Panc1 (cell line): ENCODE data around the gene SP6. TPM values are rescaled to one million over a fixed set of nuclear protein-coding genes. Genes with fewer than 3 reads are reported as not detected.
A peak's percentile ranks its signal among the peaks of the same experiment; 100 is the strongest.

Experiments
- ATAC-seq: fragments of 200-7000 bp; cut with Tn5 transposase; 2 replicates; pipeline ENCODE4 v1.9.1; 2020; ENCODE audit warnings: mild to moderate bottlenecking, moderate library complexity
- BruUV-seq: library from RNA; stranded (reverse); fragments of 400-500 nt; replicated peaks from 2 replicates; lab custom pipeline; 2021; lab: Mats Ljungman, UMichigan
- CTCF ChIA-PET: fragments of 300-600 bp; sonication (Branson Sonifier 250); formaldehyde crosslinking; loops from one replicate; lab custom pipeline; 2022; ENCODE audit warnings: antibody characterized with exemption; lab: Charles Lee
- POLR2A ChIA-PET: fragments of 300-600 bp; sonication (Branson Sonifier 250); formaldehyde crosslinking; loops from one replicate; lab custom pipeline; 2022; ENCODE audit warnings: antibody characterized with exemption; lab: Charles Lee
- DNase-seq: peaks from one replicate; pipeline ENCODE4 v3.0.0-alpha.2; 2010; ENCODE audit warnings: low read depth, low spot score
- H3K27ac ChIP-seq: 2 replicates; pipeline ENCODE4 v1.5.1; 2011; ENCODE audit warnings: mild to moderate bottlenecking, low read length, inconsistent platforms
- H3K27me3 ChIP-seq: fragments of 200-500 bp; sonication (Bioruptor generic); 2 replicates; pipeline ENCODE4 v1.6.0; 2014; ENCODE audit warnings: low read length, inconsistent platforms; ENCODE audit not compliant: control insufficient read depth, insufficient read depth
- H3K36me3 ChIP-seq: fragments of 200-500 bp; sonication (Bioruptor generic); 2 replicates; pipeline ENCODE4 v1.5.1; 2014; ENCODE audit warnings: inconsistent platforms, mild to moderate bottlenecking, low read length, moderate library complexity; ENCODE audit not compliant: control insufficient read depth, insufficient read depth
- H3K4me1 ChIP-seq: 2 replicates; pipeline ENCODE4 v1.5.1; 2011; ENCODE audit warnings: inconsistent platforms, mild to moderate bottlenecking, low read length, moderate library complexity; ENCODE audit not compliant: control insufficient read depth, insufficient read depth
- H3K4me3 ChIP-seq, 2 experiments: 2 replicates each; pipeline ENCODE4 v1.5.1; 2011 to 2012; ENCODE audit warnings: low read depth in 2 of 2, low read length in 2 of 2, mild to moderate bottlenecking in 2 of 2, inconsistent platforms in 1 of 2, moderate library complexity in 1 of 2
- H3K9me3 ChIP-seq: fragments of 200-500 bp; sonication (Bioruptor generic); 2 replicates; pipeline ENCODE4 v1.5.1; 2014; ENCODE audit warnings: low read depth, mild to moderate bottlenecking, inconsistent platforms, low read length, moderate library complexity; ENCODE audit not compliant: control insufficient read depth, insufficient read depth
- POLR2AphosphoS5 ChIP-seq: IDR thresholded peaks from 2 replicates; pipeline ENCODE4 v1.6.1; 2012; ENCODE audit warnings: mild to moderate bottlenecking, low read depth, low read length, moderate library complexity
- REST ChIP-seq, 2 experiments: IDR thresholded peaks; 2 replicates each; pipeline ENCODE4 v1.6.1; 2011 to 2012; ENCODE audit warnings: low read depth in 2 of 2, control low read depth in 1 of 2, low read length in 1 of 2, mild to moderate bottlenecking in 1 of 2, moderate library complexity in 1 of 2; ENCODE audit not compliant: insufficient read depth in 1 of 2
- SIN3A ChIP-seq: IDR thresholded peaks from 2 replicates; pipeline ENCODE4 v1.6.1; 2012; ENCODE audit warnings: low read depth, mild to moderate bottlenecking, low read length, moderate library complexity, borderline replicate concordance; ENCODE audit not compliant: insufficient read depth
- TCF7L2 ChIP-seq: IDR thresholded peaks from 2 replicates; pipeline ENCODE4 v1.6.1; 2011; ENCODE audit warnings: mild to moderate bottlenecking, low read depth, low read length, inconsistent platforms
- in situ Hi-C: cut with HindIII; loops from 2 replicates; pipeline ENCODE4 v1.10.0; 2016; ENCODE audit warnings: low sequenced_read_pairs, low pct_unique_long_range_greater_than_20kb
- intact Hi-C: fragments of 100-400 bp; cut with micrococcal nuclease; formaldehyde crosslinking; loops from one replicate; pipeline ENCODE4 v1.10.0; 2022; ENCODE audit not compliant: unreplicated experiment
- total RNA-seq: library from RNA; stranded (reverse); gene quantifications from one replicate; pipeline ENCODE4 v1.2.1, GENCODE V29; 2021; ENCODE audit not compliant: unreplicated experiment
- TF ChIP-seq, protein P1 (sequence below): fragments of 450-650 bp; IDR thresholded peaks from 2 replicates; pipeline ENCODE4 v1.5.1; 2017; ENCODE audit warnings: mild to moderate bottlenecking

SP6 gene
- total RNA-seq, 1 experiment from 2014 or later, result 4.0 TPM

GRCh38 chr17:47821031-47821423 is 29.9 kb downstream of the SP6 start:
- in situ Hi-C loops, result no loop called here
- Histone ChIP-seq H3K4me1 (peaks cover 17% of the 10 kb centered on the region), H3K4me3 (peak overlapping the region; percentile 54 to 66), H3K9me3 (no peaks in the 10 kb centered on the region), H3K27me3 (no peaks in the 10 kb centered on the region), H3K36me3 (peaks cover 4% of the 10 kb centered on the region; the same call in 1 of the 2 replicates), H3K27ac (peak overlapping the region; percentile 57; the same call in 1 of the 2 replicates)
- DNase-seq, result no peak
- no TSS peak for BruUV-seq
- ATAC-seq, result no peak
- intact Hi-C loops, result no loop called here
- CTCF ChIA-PET, result interaction anchor here (0.7 kb wide), 1 partner anchor 9 kb away, joined by 3 read pairs; no protein-coding TSS in a partner anchor
- POLR2A ChIA-PET, result no interaction called here
- TF ChIP-seq TCF7L2 (no peak), REST (IDR thresholded peaks at IDR 0.05; ENCODE audit: insufficient read depth in 1 of 2, low read depth in 2 of 2, low read length in 1 of 2) (no peak), POLR2AphosphoS5 (no peak), SIN3A (no peak)
- TF ChIP-seq, protein P1, sequence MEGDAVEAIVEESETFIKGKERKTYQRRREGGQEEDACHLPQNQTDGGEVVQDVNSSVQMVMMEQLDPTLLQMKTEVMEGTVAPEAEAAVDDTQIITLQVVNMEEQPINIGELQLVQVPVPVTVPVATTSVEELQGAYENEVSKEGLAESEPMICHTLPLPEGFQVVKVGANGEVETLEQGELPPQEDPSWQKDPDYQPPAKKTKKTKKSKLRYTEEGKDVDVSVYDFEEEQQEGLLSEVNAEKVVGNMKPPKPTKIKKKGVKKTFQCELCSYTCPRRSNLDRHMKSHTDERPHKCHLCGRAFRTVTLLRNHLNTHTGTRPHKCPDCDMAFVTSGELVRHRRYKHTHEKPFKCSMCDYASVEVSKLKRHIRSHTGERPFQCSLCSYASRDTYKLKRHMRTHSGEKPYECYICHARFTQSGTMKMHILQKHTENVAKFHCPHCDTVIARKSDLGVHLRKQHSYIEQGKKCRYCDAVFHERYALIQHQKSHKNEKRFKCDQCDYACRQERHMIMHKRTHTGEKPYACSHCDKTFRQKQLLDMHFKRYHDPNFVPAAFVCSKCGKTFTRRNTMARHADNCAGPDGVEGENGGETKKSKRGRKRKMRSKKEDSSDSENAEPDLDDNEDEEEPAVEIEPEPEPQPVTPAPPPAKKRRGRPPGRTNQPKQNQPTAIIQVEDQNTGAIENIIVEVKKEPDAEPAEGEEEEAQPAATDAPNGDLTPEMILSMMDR, result no peak

GRCh38 chr17:47820033-47820789 is 30.8 kb downstream of the SP6 start:
- peaks cover 17% of the 10 kb centered on the region for H3K4me1 ChIP-seq
- H3K27me3 ChIP-seq, result no peaks in the 10 kb centered on the region
- POLR2A ChIA-PET, result no interaction called here
- no peak overlapping the region for H3K27ac ChIP-seq
- intact Hi-C loops (no loop called here), in situ Hi-C loops (no loop called here)
- no peaks in the 10 kb centered on the region for H3K9me3 ChIP-seq
- ATAC-seq (no peak), DNase-seq (no peak)
- no TSS peak for BruUV-seq
- peaks cover 4% of the 10 kb centered on the region; the same call in 1 of the 2 replicates for H3K36me3 ChIP-seq
- no peak overlapping the region for H3K4me3 ChIP-seq
- CTCF ChIA-PET, result no interaction called here
- TF ChIP-seq SIN3A (no peak), POLR2AphosphoS5 (no peak), TCF7L2 (no peak), REST (IDR thresholded peaks at IDR 0.05; ENCODE audit: insufficient read depth in 1 of 2, low read depth in 2 of 2, low read length in 1 of 2) (no peak)
- TF ChIP-seq, protein P1, result no peak
